Ecto neural progenitor cell (in vitro differentiated cells): ENCODE results near the gene SLC37A4.
A peak's percentile ranks its signal among the peaks of the same experiment; 100 is the strongest.
"Not testable (repeated sequence)": the region's sequence is repeated elsewhere in the genome, so short reads cannot be mapped to it uniquely, and the experiment has no call there.

Experiments used
- DNase-seq: peaks from one replicate; pipeline ENCODE4 v3.0.0-alpha.2; 2018; ENCODE audit warnings: low spot score

The SLC37A4 gene

GRCh38 chr11:119017377-119017776, 13.3 kb downstream of the SLC37A4 start:
- DNase-seq, result not testable (repeated sequence)

DNA sequence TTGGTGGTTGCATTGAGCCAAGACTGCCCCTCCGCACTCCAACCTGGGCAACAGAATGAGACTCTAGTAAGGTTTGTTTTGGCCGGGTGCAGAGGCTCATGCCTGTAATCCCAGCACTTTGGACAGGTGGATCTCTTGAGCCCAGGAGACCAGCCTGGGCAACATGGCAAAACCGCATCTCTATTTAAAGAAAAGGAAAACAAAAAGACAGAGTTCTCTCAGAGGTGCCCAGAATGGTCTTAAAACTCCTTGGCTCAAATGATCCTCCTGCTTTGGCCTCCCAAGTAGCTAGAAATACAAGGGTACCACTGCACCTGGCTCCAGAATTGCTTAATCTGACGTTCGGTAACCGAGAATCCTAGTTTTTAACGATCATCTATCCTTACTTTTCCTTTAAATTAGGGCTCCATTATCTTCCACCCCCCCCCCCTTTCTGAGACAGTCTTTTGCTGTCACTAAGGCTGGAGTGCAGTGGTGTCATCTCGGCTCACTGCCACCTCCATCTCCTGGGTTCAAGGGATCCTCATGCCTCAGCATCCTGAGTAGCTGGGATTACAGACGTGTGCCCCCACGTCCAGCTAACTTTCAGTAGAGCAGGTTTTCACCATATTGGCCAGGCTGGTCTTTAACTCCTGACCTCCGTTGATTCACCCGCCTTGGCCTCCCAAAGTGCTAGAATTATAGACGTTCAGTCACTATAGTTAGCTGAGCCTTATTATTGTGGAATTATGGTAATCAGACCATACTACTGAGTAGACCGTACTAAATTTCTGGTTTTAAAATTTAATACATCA, 14.3 kb downstream of the SLC37A4 start:
- DNase-seq, result no peak

GRCh38 chr11:119015054-119015611, 15.5 kb downstream of the SLC37A4 start:
- DNase-seq, result no peak

GRCh38 chr11:119014209-119014924, 16.3 kb downstream of the SLC37A4 start:
- no peak for DNase-seq

- DNase-seq, result no peak
Observed at GRCh38 chr11:119012629-119013170, 18.0 kb downstream of the SLC37A4 start.

DNA sequence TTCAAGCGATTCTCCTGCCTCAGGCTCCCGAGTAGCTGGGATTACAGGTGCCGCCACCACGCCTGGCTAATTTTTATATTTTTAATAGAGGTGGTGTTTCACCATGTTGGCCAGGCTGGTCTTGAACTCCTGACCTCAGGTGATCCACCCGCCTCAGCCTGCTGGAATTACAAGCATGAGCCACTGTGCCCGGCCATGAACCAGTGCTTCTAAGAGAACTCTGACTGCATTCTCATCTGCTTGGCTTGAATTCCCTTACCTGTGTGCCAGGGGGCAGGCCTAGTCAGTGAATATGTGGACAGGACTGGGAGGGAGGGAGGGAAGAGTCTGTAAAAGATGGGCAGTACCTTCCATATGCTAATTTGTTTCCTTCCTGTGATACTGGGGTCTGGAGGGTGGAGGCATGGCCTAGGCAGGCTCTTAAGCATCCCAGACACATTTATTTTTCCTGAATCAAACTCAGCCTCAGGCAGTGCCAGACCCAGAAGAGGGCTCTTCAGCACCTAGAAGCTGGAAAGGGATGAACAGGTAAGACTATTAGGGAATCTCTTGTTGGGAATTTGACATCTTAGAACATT, 19.1 kb downstream of the SLC37A4 start:
- no peak for DNase-seq

DNA sequence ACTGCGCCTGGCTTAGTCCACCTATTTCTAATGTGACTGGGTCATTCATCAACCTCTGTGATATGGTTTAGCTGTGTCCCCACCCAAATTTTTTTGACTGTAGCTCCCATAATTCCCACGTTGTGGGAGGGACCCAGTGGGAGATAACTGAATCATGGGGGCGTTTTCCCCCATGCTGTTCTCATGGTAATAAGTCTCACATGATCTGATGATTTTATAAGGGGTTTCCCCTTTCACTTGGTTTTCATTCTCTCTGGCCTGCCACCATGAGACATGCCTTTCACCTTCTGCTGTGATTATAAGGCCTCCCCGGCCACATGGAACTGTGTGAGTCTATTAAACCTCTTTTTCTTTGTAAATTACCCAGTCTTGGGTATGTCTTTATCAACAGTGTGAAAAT, 24.0 kb downstream of the SLC37A4 start:
- DNase-seq, result no peak

- no peak for DNase-seq
Observed at GRCh38 chr11:119000906-119001305, 29.8 kb downstream of the SLC37A4 start.

DNA sequence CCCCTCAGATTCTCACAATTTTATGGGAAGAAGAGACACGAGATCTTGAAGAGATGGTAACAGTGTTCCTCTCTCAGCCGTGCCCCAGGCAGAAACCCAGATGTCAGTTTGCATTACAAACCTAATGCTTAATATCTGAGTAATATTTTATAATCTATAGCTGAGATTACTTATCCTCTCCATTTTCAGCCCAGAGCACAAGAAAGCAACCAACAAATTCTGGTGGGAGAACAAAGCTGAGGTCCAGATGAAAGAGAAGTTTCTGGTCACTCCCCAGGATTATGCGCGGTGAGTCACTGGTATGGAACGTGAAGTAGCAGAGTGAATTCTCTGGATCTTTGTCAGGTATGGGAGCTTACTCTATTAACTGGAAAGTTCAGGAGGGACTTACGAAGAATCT, 31.9 kb downstream of the SLC37A4 start:
- no peak for DNase-seq

- no peak for DNase-seq
Observed at GRCh38 chr11:118998388-118998717, 32.3 kb downstream of the SLC37A4 start.

DNA sequence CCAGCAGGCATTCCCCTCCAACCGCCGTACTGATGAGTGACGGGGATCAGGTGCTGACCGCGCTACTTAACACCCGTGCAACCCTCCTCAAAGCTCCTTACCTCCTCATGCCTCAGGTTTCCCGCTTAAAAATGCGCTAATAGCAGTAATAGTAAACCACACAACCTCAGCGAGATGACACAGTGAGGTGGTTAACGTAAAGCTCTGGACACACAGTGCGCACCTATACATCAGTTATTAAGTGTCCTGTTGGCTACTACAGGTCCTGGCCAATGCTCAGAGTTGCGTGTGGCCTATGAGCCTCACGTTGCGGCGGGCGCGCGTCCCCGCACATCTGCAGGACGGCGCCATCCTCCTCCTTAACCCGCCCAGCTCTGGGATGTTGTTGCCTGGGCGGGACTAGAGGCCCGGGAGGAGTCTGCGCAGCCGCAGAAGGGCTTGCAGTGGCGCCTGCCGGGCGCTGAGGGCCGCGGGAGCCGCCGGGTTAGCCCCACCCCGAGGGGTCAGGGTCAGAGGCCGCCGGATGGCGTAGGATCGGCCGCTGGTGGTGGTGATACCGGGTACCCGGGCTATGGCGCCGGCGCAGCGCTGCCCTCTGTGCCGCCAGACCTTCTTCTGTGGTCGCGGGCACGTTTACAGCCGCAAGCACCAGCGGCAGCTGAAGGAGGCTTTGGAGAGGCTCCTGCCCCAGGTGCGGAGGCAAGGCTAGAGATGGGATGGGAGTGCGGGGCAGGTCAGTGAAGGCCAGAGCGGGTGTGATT, 32.9 kb downstream of the SLC37A4 start, which contains the start of gene CENATAC:
TSS of gene CENATAC (plus strand) at position 512 of the 761 bp plus-strand sequence. CDS start at position 572, 60 bp downstream.
- peak; percentile 98 for DNase-seq

- DNase-seq, result no peak
Observed at GRCh38 chr11:118996926-118997626, 33.6 kb downstream of the SLC37A4 start.

- DNase-seq, result not testable (repeated sequence)
Observed at GRCh38 chr11:118991486-118992038, 39.1 kb downstream of the SLC37A4 start.

- DNase-seq, result no peak
Observed at GRCh38 chr11:118988280-118988679, 42.4 kb downstream of the SLC37A4 start.

DNA sequence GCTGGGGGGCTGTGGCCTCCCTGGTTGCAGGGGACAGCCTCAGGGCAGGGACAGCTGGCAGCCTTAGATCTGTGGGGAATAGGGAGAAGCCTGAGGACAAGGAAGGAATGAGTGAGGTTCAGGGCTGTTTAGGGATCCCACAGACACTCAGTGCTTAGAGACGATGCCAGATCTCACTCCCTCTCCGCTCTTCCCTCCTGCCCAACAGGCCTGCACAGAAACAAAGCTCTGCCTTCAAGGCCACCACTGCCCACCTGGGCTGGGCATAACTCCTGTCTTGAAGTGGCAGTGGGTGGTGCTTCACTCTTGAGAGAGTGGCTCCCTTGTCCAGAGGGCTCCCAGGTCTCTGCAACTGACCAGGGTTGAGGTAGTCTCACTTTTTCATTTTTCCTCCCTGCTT, 45.9 kb downstream of the SLC37A4 start:
- no peak for DNase-seq

- DNase-seq, result not testable (repeated sequence)
Observed at GRCh38 chr11:118984337-118984736, 46.3 kb downstream of the SLC37A4 start.

GRCh38 chr11:118980191-118980881, 50.3 kb downstream of the SLC37A4 start:
- no peak for DNase-seq

DNA sequence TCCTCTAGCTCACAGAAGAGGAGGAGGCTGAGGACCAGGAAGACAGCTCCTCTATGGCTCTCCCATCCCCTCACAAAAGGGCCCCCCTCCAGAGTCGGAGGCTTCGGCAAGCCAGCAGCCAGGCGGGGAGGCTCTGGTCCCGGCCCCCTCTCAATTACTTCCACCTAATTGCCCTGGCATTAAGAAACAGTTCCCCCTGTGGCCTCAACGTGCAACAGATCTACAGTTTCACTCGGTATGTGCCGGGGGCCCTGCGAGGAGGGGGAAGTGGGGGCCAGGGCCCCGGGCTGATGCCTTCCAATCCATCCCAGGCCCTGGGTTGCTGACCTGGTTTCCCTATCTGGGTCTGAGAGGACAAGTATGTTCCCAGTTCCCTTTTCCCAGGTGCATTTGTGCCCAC, 51.2 kb downstream of the SLC37A4 start:
- DNase-seq, result peak; percentile 52

- DNase-seq, result no peak
Observed at GRCh38 chr11:118975771-118976709, 54.6 kb downstream of the SLC37A4 start.
